Stimulated activated naive CD4-positive, alpha-beta T cell treated with Interleukin-2 at 50 U/mL for 16 hours (primary cell): Measurements from ENCODE around the gene C2CD4D.
A peak's percentile ranks its signal among the peaks of the same experiment; 100 is the strongest.

ENCODE experiments used
- DNase-seq: peaks from one replicate; lab custom pipeline; 2025; lab: John Stamatoyannopoulos, UW

Gene C2CD4D

GRCh38 chr1:151834239-151834638 lies 5.4 kb downstream of the C2CD4D start:
- no peak for DNase-seq

- DNase-seq, result no peak
Observed at GRCh38 chr1:151833172-151833900, 6.3 kb downstream of the C2CD4D start.

- no peak for DNase-seq
Observed at GRCh38 chr1:151832318-151832980, 7.2 kb downstream of the C2CD4D start.

- no peak for DNase-seq
Observed at GRCh38 chr1:151831605-151832004, 8.0 kb downstream of the C2CD4D start, which contains the start of gene RORC. TSS of gene RORC (minus strand) at chr1:151831802. CDS start at chr1:151831764, 38 bp downstream.

- no peak for DNase-seq
Observed at GRCh38 chr1:151831256-151831591, 8.4 kb downstream of the C2CD4D start.

- DNase-seq, result no peak
Observed at GRCh38 chr1:151830055-151830454, 9.6 kb downstream of the C2CD4D start.

- DNase-seq, result no peak
Observed at GRCh38 chr1:151829352-151830046, 10.1 kb downstream of the C2CD4D start.

GRCh38 chr1:151828921-151829320 lies 10.7 kb downstream of the C2CD4D start:
- DNase-seq, result no peak

GRCh38 chr1:151827853-151828252 lies 11.8 kb downstream of the C2CD4D start:
- no peak for DNase-seq

- peak; percentile 42 for DNase-seq
Observed at GRCh38 chr1:151825751-151826660, 13.6 kb downstream of the C2CD4D start.

GRCh38 chr1:151825204-151825603 lies 14.4 kb downstream of the C2CD4D start:
- no peak for DNase-seq

- DNase-seq, result no peak
Observed at GRCh38 chr1:151823175-151823574, 16.4 kb downstream of the C2CD4D start.

- DNase-seq, result peak; percentile 70
Observed at GRCh38 chr1:151822404-151822803, 17.2 kb downstream of the C2CD4D start.

- no peak for DNase-seq
Observed at GRCh38 chr1:151820940-151821339, 18.7 kb downstream of the C2CD4D start.

- no peak for DNase-seq
Observed at GRCh38 chr1:151819976-151820623, 19.5 kb downstream of the C2CD4D start.

- no peak for DNase-seq
Observed at GRCh38 chr1:151819227-151819835, 20.3 kb downstream of the C2CD4D start.

- no peak for DNase-seq
Observed at GRCh38 chr1:151817353-151817730, 22.3 kb downstream of the C2CD4D start.

GRCh38 chr1:151816548-151817352 lies 22.9 kb downstream of the C2CD4D start:
- DNase-seq, result no peak

GRCh38 chr1:151815716-151816327 lies 23.8 kb downstream of the C2CD4D start:
- DNase-seq, result peak; percentile 22
